Endothelial cell of umbilical vein (primary cell): ENCODE data around the gene LYPD5. TPM values are rescaled to one million over a fixed set of nuclear protein-coding genes. Genes with fewer than 3 reads are reported as not detected.

Source experiments
- BruUV-seq: library from RNA; stranded (reverse); fragments of 400-500 nt; replicated peaks from 2 replicates; lab custom pipeline; 2021; lab: Mats Ljungman, UMichigan
- CTCF ChIA-PET: fragments of 300-600, 350-600 bp; sonication (Branson Sonifier 250); formaldehyde crosslinking; loops from one replicate; lab custom pipeline; 2021; ENCODE audit warnings: antibody characterized with exemption, inconsistent platforms; lab: Charles Lee
- POLR2A ChIA-PET: fragments of 300-600, 350-600 bp; sonication (Branson Sonifier 250); formaldehyde crosslinking; loops from one replicate; lab custom pipeline; 2021; ENCODE audit warnings: antibody characterized with exemption, inconsistent platforms; lab: Charles Lee
- DNase-seq: peaks from one replicate; pipeline ENCODE4 v3.0.0-alpha.2; 2011; ENCODE audit warnings: low read depth, low spot score
- FAIRE-seq: peaks from 2 replicates; lab custom pipeline; 2011; peaks lifted over from hg19 to GRCh38; lab: Jason Lieb, UNC
- H2AFZ ChIP-seq: 2 replicates; pipeline ENCODE4 v1.6.0; 2012; ENCODE audit warnings: low read depth, low read length, control low read depth, inconsistent platforms
- H3K27ac ChIP-seq: 2 replicates; pipeline ENCODE4 v1.5.1; 2011; ENCODE audit warnings: low read depth, mild to moderate bottlenecking, control low read depth, low read length, moderate library complexity; ENCODE audit not compliant: insufficient read depth
- H3K27me3 ChIP-seq, 2 experiments: 2 replicates each; pipeline versions ENCODE4 v1.6.0 to v1.6.1; 2011; ENCODE audit warnings: low read length in 2 of 2, mixed read lengths in 1 of 2; ENCODE audit not compliant: control insufficient read depth in 2 of 2, insufficient read depth in 2 of 2
- H3K36me3 ChIP-seq, 2 experiments: 2 replicates in 1 of 2; 3 replicates in 1 of 2; pipeline ENCODE4 v1.5.1; 2011; ENCODE audit warnings: low read length in 2 of 2, mild to moderate bottlenecking in 1 of 2, moderate library complexity in 1 of 2; ENCODE audit not compliant: control insufficient read depth in 2 of 2, insufficient read depth in 2 of 2; ENCODE audit errors: extremely low read depth in 1 of 2
- H3K4me1 ChIP-seq: 3 replicates; pipeline ENCODE4 v1.5.1; 2011; ENCODE audit warnings: mild to moderate bottlenecking, low read length; ENCODE audit not compliant: control insufficient read depth, insufficient read depth; ENCODE audit errors: extremely low read depth
- H3K4me2 ChIP-seq: 2 replicates; pipeline ENCODE4 v1.6.1; 2011; ENCODE audit warnings: low read length, control low read depth, mixed read lengths; ENCODE audit not compliant: insufficient read depth
- H3K4me3 ChIP-seq, 3 experiments: fragments of 200-600 bp in 1 of 3; sonication (generic), shearing (Covaris generic) in 1 of 3; replicated peaks in 1 of 3; 2 replicates each; pipeline ENCODE4 v1.5.1; 2011 to 2016; ENCODE audit warnings: control low read depth in 3 of 3, low read length in 3 of 3, mild to moderate bottlenecking in 2 of 3, inconsistent platforms in 1 of 3, low read depth in 1 of 3, moderate library complexity in 1 of 3; ENCODE audit not compliant: insufficient read depth in 1 of 3
- H3K79me2 ChIP-seq: 2 replicates; pipeline ENCODE4 v1.6.0; 2012; ENCODE audit warnings: low read length, inconsistent platforms; ENCODE audit not compliant: control insufficient read depth, insufficient read depth
- H3K9ac ChIP-seq: replicated peaks from 2 replicates; pipeline ENCODE3; 2011; ENCODE audit warnings: low read length, control low read depth; ENCODE audit not compliant: insufficient read depth; ENCODE audit errors: extremely low read depth
- H3K9me1 ChIP-seq: replicated peaks from 3 replicates; pipeline ENCODE4 v1.6.0; 2011; ENCODE audit warnings: mild to moderate bottlenecking, low read length; ENCODE audit not compliant: control insufficient read depth, insufficient read depth; ENCODE audit errors: extremely low read depth
- H3K9me3 ChIP-seq: replicated peaks from 2 replicates; pipeline ENCODE4 v1.5.1; 2012; ENCODE audit warnings: low read length, inconsistent platforms; ENCODE audit not compliant: control insufficient read depth, insufficient read depth
- H4K20me1 ChIP-seq: replicated peaks from 2 replicates; pipeline ENCODE3; 2011; ENCODE audit warnings: mild to moderate bottlenecking, low read length; ENCODE audit not compliant: control insufficient read depth, insufficient read depth; ENCODE audit errors: extremely low read depth
- FOS ChIP-seq: IDR thresholded peaks from 2 replicates; pipeline ENCODE4 v1.6.1; 2011; ENCODE audit warnings: mild to moderate bottlenecking, low read length, moderate library complexity, borderline replicate concordance; ENCODE audit not compliant: insufficient read depth
- GATA2 ChIP-seq: IDR thresholded peaks from 2 replicates; pipeline ENCODE4 v1.7.0; 2011; ENCODE audit warnings: low read depth, mild to moderate bottlenecking, moderate library complexity, mixed read lengths, low read length; ENCODE audit not compliant: insufficient read length, insufficient read depth
- POLR2AphosphoS5 ChIP-seq: IDR thresholded peaks from 2 replicates; pipeline ENCODE4 v1.6.1; 2012; ENCODE audit warnings: low read depth, mild to moderate bottlenecking, control low read depth, low read length, moderate library complexity; ENCODE audit not compliant: insufficient read depth
- dilution Hi-C: fragments of 300-500 bp; cut with MboI; formaldehyde crosslinking; loops from one replicate; pipeline ENCODE4 v1.15.0; 2019; ENCODE audit warnings: low sequenced_read_pairs; ENCODE audit not compliant: extremely low pct_ligation_motif_present
- intact Hi-C: fragments of 100-400 bp; cut with micrococcal nuclease; formaldehyde crosslinking; loops from one replicate; pipeline ENCODE4 v1.10.0; 2022
- polyA plus RNA-seq, 4 experiments: library from polyadenylated mRNA; depleted of rRNA in 3 of 4; stranded (reverse) in 3 of 4; unstranded in 1 of 4; fragments of >200 nt; gene quantifications; 2 replicates each; pipeline versions ENCODE4 v1.2.1 to v1.2.3, GENCODE V29; 2011 to 2012; ENCODE audit warnings: missing spikeins in 1 of 4
- total RNA-seq: library from RNA; stranded (reverse); gene quantifications from 2 replicates; pipeline ENCODE4 v1.2.3, GENCODE V29; 2021

Gene LYPD5
- total and polyA plus RNA-seq, 2 donors (not counting 3 experiments of a cell fraction or from before 2014, with no cell fraction given), result 0.28 TPM; not detected in 1

DNA sequence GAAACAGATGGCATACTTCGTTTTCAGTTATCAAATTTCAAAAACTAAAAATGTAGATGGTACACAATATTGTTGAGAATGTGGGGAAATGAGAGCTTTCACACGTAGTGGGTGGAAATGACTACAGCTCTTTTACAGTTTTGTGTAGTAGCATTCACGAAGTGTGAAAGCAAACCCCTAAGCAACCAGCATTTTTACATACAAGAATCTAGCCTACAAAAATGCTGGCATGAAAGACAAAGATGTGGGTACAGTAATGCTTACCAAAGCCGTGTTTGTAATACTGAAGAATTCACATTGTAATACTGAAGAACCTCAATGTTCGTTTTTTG, 18.6 kb upstream of the LYPD5 start:
- no peaks in the 10 kb centered on the region for H3K4me1 ChIP-seq
- no peaks in the 10 kb centered on the region for H3K9me1 ChIP-seq
- POLR2A ChIA-PET, result no interaction called here
- peak overlapping the region; percentile 43 for H3K4me2 ChIP-seq
- H3K27me3 ChIP-seq, result peaks cover 10 to 21% of the 10 kb centered on the region in 2 experiments
- TF ChIP-seq GATA2 (no peak), FOS (no peak)
- no peaks in the 10 kb centered on the region for H3K79me2 ChIP-seq
- H3K36me3 ChIP-seq, result no peaks in the 10 kb centered on the region
- no peaks in the 10 kb centered on the region for H3K9me3 ChIP-seq
- no TSS peak for BruUV-seq
- dilution Hi-C loops, result no loop called here
- H3K9ac ChIP-seq, result no peak overlapping the region
- DNase-seq (no peak), FAIRE-seq (no peak)
- CTCF ChIA-PET, result interaction anchor here (1.3 to 1.7 kb wide), 3 partner anchors 11 to 153 kb away, joined by 4 to 7 read pairs (median 5); no protein-coding TSS in a partner anchor
- peak overlapping the region; percentile 91 for H2AFZ ChIP-seq
- no peak overlapping the region for H3K27ac ChIP-seq
- intact Hi-C loops, result loop anchor here (10.0 kb wide), 1 partner anchor 274 kb away; the partner anchor contains the start of gene ZNF224
- peak overlapping the region; percentile 15 to 36 (median 18) for H3K4me3 ChIP-seq
- no peaks in the 10 kb centered on the region for H4K20me1 ChIP-seq

DNA sequence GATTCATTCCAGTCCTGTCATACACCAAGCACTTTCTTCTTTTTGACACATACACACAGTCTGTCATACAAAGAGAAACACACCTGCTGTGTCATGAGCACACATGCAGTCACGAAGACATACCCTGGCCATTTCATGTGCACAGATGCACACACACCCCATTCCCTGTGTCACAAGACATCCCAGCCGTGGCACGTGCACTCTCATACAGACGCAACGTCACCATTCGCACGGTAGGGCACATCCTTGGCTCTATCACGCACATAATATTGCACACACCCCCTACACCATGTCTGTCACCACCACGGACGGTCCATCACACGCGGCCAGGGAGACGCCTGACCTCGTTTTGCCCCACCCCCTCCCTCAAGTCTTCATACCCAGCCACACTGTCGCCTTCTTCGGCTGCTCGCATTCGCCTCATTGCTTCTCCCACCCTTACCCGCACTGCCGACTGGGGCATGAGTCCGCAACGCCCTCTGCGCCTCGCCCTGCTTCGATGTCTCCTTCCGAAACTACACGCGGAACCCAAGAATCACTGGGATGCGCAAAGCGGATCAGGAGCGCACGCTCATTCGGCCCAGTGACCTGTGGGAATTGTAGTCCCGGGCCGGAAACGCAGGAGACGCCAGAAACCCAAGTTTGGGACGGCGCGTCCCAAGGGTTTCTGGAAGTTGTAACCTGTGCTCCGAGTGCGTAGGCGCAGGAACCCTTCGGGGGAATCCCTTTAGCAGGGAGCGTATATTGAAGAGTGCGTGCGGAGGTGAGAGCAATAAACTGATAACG, 18.0 kb upstream of the LYPD5 start:
- H3K4me3 ChIP-seq, result peak overlapping the region; percentile 15 to 36 (median 18)
- no peak for FAIRE-seq
- H4K20me1 ChIP-seq, result no peaks in the 10 kb centered on the region
- dilution Hi-C loops, result no loop called here
- peaks cover 9 to 21% of the 10 kb centered on the region in 2 experiments for H3K27me3 ChIP-seq
- H3K9ac ChIP-seq, result no peak overlapping the region
- TF ChIP-seq POLR2AphosphoS5, result no peak
- no TSS peak for BruUV-seq
- POLR2A ChIA-PET, result no interaction called here
- CTCF ChIA-PET, result interaction anchor here (0.9 to 1.6 kb wide), 3 partner anchors 11 to 75 kb away, joined by 4 to 7 read pairs (median 5); no protein-coding TSS in a partner anchor
- peak overlapping the region; percentile 43 for H3K4me2 ChIP-seq
- no peaks in the 10 kb centered on the region for H3K4me1 ChIP-seq
- H3K27ac ChIP-seq, result no peak overlapping the region
- no peaks in the 10 kb centered on the region for H3K79me2 ChIP-seq
- peak overlapping the region; percentile 91 for H2AFZ ChIP-seq
- intact Hi-C loops, result loop anchor here (10.0 kb wide), 1 partner anchor 275 kb away; the partner anchor contains the start of gene ZNF224
- peak; percentile 20 for DNase-seq
- H3K36me3 ChIP-seq, result no peaks in the 10 kb centered on the region
- no peaks in the 10 kb centered on the region for H3K9me1 ChIP-seq
- H3K9me3 ChIP-seq, result no peaks in the 10 kb centered on the region
